OCI-LY1 (cell line): Measurements from ENCODE around the gene ASF1A.
A peak's percentile ranks its signal among the peaks of the same experiment; 100 is the strongest.

Source experiments
- H2AFZ ChIP-seq: fragments of 200-600 bp; sonication (generic), shearing (Covaris generic); 2 replicates; pipeline ENCODE4 v1.6.0; 2014; ENCODE audit warnings: antibody characterized with exemption, mild to moderate bottlenecking, low read length
- H3F3A ChIP-seq: fragments of 200-600 bp; sonication (generic), shearing (Covaris generic); 2 replicates; pipeline ENCODE4 v1.6.0; 2014; ENCODE audit warnings: mild to moderate bottlenecking, antibody characterized with exemption, low read length, moderate library complexity; ENCODE audit not compliant: insufficient read depth
- H3K27ac ChIP-seq: fragments of 200-600 bp; sonication (generic); 2 replicates; pipeline ENCODE4 v1.5.1; 2014; ENCODE audit warnings: low read length, mixed run types, mild to moderate bottlenecking, low read depth; ENCODE audit not compliant: poor library complexity, severe bottlenecking
- H3K27me3 ChIP-seq: fragments of 200-600 bp; sonication (generic); 2 replicates; pipeline ENCODE4 v1.6.0; 2014; ENCODE audit warnings: antibody characterized with exemption, mild to moderate bottlenecking, low read length, moderate library complexity; ENCODE audit not compliant: insufficient read depth
- H3K36me3 ChIP-seq: fragments of 200-600 bp; sonication (generic); 2 replicates; pipeline ENCODE4 v1.6.1; 2014; ENCODE audit warnings: mild to moderate bottlenecking, antibody characterized with exemption, low read length, moderate library complexity, mixed read lengths; ENCODE audit not compliant: insufficient read depth
- H3K4me1 ChIP-seq: fragments of 200-600 bp; sonication (generic); 2 replicates; pipeline ENCODE4 v1.5.1; 2014; ENCODE audit warnings: mild to moderate bottlenecking, low read length, moderate library complexity; ENCODE audit not compliant: insufficient read depth, severe bottlenecking
- H3K4me2 ChIP-seq: fragments of 200-600 bp; sonication (generic), shearing (Covaris generic); 2 replicates; pipeline ENCODE4 v1.6.1; 2014; ENCODE audit warnings: low read length
- H3K4me3 ChIP-seq: fragments of 200-600 bp; sonication (generic); 2 replicates; pipeline ENCODE4 v1.5.1; 2014; ENCODE audit warnings: low read length, low read depth, mild to moderate bottlenecking, mixed read lengths; ENCODE audit not compliant: poor library complexity, severe bottlenecking
- H3K79me2 ChIP-seq: fragments of 200-600 bp; shearing (Covaris generic); 2 replicates; pipeline ENCODE4 v1.6.1; 2016; ENCODE audit warnings: mixed run types, low read length, mixed read lengths; ENCODE audit not compliant: insufficient read depth
- H3K9ac ChIP-seq: fragments of 200-600 bp; sonication (generic), shearing (Covaris generic); 2 replicates; pipeline ENCODE4 v1.6.1; 2014; ENCODE audit warnings: mild to moderate bottlenecking, low read length, mixed read lengths
- H3K9me2 ChIP-seq: fragments of 200-600 bp; sonication (generic), shearing (Covaris generic); 2 replicates; pipeline ENCODE4 v1.6.1; 2014; ENCODE audit warnings: low read depth, mild to moderate bottlenecking, low read length, mixed read lengths
- H3K9me3 ChIP-seq: fragments of 200-600 bp; shearing (Covaris generic); 2 replicates; pipeline ENCODE4 v1.6.1; 2014; ENCODE audit warnings: low read length, mixed read lengths
- H4K20me1 ChIP-seq: fragments of 200-600 bp; sonication (generic), shearing (Covaris generic); 2 replicates; pipeline ENCODE4 v1.6.0; 2016; ENCODE audit warnings: mild to moderate bottlenecking, low read length; ENCODE audit not compliant: insufficient read depth
- EZH2 ChIP-seq: fragments of 200-600 bp; sonication (generic), shearing (Covaris generic); IDR thresholded peaks from 2 replicates; pipeline ENCODE4 v1.8.0; 2017; ENCODE audit warnings: borderline replicate concordance, mixed run types, mild to moderate bottlenecking, antibody characterized with exemption, low read length, moderate library complexity, mixed read lengths
- TF ChIP-seq, protein P1 (sequence below): fragments of 200-600 bp; sonication (generic), shearing (Covaris generic); IDR thresholded peaks from 2 replicates; pipeline ENCODE4 v1.5.1; 2017; ENCODE audit warnings: mild to moderate bottlenecking, antibody characterized with exemption, low read length, moderate library complexity, mixed read lengths

Gene ASF1A

DNA sequence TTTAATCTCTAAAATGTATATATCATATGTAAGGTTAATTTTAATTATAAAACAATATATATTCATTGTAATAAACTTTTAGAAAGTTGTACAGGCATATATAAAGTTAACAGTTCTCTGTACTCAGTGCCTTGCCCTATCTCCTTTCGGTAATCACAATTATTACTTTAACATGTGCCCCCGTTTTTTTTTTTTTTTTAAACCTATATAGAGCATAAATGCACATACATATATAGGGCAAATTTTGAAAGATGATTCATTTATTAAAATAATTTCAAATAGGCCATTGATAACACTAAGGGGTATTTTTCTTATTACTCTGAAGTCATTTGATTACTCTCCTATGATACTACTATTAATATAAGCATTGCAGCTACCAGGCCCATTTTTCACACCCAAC lies 1.9 kb downstream of the ASF1A start:
- no peak overlapping the region for H2AFZ ChIP-seq
- H3K4me1 ChIP-seq = peaks cover 69% of the 10 kb centered on the region
- peaks cover 23% of the 10 kb centered on the region; the same call in 1 of the 2 replicates for H3K36me3 ChIP-seq
- H4K20me1 ChIP-seq = no peaks in the 10 kb centered on the region
- peak overlapping the region; percentile 73 for H3K4me2 ChIP-seq
- peaks cover 73% of the 10 kb centered on the region for H3K79me2 ChIP-seq
- peak overlapping the region; percentile 97 for H3K27ac ChIP-seq
- no peaks in the 10 kb centered on the region for H3K9me2 ChIP-seq
- H3K27me3 ChIP-seq = no peaks in the 10 kb centered on the region
- H3K9me3 ChIP-seq = no peaks in the 10 kb centered on the region
- H3F3A ChIP-seq = no peaks in the 10 kb centered on the region
- TF ChIP-seq EZH2 = no peak
- TF ChIP-seq, protein P1, sequence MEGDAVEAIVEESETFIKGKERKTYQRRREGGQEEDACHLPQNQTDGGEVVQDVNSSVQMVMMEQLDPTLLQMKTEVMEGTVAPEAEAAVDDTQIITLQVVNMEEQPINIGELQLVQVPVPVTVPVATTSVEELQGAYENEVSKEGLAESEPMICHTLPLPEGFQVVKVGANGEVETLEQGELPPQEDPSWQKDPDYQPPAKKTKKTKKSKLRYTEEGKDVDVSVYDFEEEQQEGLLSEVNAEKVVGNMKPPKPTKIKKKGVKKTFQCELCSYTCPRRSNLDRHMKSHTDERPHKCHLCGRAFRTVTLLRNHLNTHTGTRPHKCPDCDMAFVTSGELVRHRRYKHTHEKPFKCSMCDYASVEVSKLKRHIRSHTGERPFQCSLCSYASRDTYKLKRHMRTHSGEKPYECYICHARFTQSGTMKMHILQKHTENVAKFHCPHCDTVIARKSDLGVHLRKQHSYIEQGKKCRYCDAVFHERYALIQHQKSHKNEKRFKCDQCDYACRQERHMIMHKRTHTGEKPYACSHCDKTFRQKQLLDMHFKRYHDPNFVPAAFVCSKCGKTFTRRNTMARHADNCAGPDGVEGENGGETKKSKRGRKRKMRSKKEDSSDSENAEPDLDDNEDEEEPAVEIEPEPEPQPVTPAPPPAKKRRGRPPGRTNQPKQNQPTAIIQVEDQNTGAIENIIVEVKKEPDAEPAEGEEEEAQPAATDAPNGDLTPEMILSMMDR = no peak
- H3K9ac ChIP-seq = peak overlapping the region; percentile 95
- peak overlapping the region; percentile 85 for H3K4me3 ChIP-seq

DNA sequence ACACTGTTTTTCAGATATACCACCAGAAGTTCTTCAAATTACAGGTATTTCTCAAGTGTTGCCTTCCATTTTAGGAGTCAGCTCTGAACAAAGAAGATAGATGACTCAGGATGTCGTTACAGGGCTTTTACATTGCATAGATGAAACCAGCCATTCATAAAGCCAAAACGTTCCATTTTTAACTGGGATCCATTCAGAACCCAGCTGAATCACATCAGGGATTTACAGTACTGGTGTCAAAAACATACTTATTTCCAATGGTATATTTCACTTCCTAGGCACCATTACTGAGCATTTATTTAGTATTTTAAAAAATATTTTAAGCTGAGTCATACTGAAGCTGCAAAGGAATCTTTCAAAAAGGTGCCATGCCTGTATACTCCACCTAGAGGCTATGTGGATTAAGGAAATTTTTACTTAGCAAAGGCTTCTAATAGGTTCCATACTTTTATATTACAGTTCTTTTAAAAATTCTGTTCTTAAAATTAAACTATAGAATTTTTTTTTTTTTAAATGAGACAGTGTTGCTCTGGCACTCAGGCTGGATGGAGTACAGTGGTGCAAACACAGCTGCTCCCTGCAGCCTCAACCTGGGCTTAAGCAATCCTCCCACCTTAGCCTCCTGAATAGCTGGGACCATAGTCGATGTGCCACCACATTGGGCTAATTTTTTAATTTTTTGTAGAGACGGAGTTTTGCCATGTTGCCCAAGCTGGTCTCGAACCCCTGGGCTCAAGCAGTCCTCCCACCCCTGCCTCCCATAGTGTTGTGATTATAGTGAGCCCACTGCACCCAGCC lies 2.6 kb downstream of the ASF1A start:
- no peak for TF ChIP-seq EZH2
- TF ChIP-seq, protein P1 = peak; percentile 51
- no peaks in the 10 kb centered on the region for H3K27me3 ChIP-seq
- H3K9ac ChIP-seq = peak overlapping the region; percentile 95
- H4K20me1 ChIP-seq = no peaks in the 10 kb centered on the region
- H3K4me2 ChIP-seq = peak overlapping the region; percentile 73
- H3K27ac ChIP-seq = peak overlapping the region; percentile 97
- H3K9me2 ChIP-seq = no peaks in the 10 kb centered on the region
- peaks cover 30% of the 10 kb centered on the region for H3K36me3 ChIP-seq
- peaks cover 75% of the 10 kb centered on the region for H3K79me2 ChIP-seq
- peaks cover 68% of the 10 kb centered on the region for H3K4me1 ChIP-seq
- H3K9me3 ChIP-seq = no peaks in the 10 kb centered on the region
- peak overlapping the region; percentile 85 for H3K4me3 ChIP-seq
- no peak overlapping the region for H2AFZ ChIP-seq
- H3F3A ChIP-seq = no peaks in the 10 kb centered on the region

DNA sequence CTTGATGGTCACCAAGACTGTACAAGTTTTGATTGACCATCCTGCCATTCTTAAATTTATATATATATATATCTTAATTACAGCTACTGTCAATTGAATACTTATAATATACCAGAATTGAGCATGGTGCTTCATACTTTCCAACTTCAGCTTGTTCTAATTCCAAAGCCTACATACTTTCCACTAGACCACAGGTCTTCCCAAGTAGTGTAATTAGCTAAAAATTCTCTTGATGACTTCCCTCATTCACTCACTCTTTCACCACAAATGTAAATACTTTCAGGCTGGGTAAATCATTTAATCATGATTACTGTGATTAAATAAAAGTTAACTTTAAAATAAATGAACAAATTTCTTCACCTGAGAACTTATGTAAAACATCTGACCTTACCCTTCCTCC lies 3.4 kb downstream of the ASF1A start:
- TF ChIP-seq, protein P1 = no peak
- no peak for TF ChIP-seq EZH2
- Histone ChIP-seq H3K27me3 (no peaks in the 10 kb centered on the region), H3K36me3 (peaks cover 38% of the 10 kb centered on the region), H3K4me2 (peak overlapping the region; percentile 73), H3K27ac (no peak overlapping the region), H3K9ac (no peak overlapping the region), H3K4me1 (peaks cover 64% of the 10 kb centered on the region), H3K79me2 (peaks cover 72% of the 10 kb centered on the region), H4K20me1 (no peaks in the 10 kb centered on the region), H3K9me3 (no peaks in the 10 kb centered on the region), H3K9me2 (no peaks in the 10 kb centered on the region), H2AFZ (no peak overlapping the region), H3F3A (no peaks in the 10 kb centered on the region), H3K4me3 (no peak overlapping the region)
